ENCODE results near the gene WDR93.

DNA sequence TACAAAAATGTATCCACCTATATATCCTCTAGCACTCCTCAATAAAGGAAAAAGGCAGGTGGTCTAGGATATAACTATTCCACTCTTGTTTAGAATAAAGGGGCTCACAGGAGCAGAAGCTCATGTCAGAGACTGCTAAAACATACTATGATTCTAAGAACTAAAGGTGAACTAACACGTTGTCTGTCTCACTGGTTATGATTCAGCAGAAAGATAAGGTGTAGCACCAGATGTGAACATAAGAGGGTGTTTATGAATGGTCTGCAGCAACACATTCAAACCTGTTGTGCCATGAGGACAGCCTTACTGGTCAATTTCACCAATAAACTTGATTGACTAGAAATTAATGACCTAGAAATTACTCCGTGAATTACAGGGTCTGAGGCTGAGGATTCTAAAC, 4.6 kb upstream of the WDR93 start:
- TF ChIP-seq, protein P1, sequence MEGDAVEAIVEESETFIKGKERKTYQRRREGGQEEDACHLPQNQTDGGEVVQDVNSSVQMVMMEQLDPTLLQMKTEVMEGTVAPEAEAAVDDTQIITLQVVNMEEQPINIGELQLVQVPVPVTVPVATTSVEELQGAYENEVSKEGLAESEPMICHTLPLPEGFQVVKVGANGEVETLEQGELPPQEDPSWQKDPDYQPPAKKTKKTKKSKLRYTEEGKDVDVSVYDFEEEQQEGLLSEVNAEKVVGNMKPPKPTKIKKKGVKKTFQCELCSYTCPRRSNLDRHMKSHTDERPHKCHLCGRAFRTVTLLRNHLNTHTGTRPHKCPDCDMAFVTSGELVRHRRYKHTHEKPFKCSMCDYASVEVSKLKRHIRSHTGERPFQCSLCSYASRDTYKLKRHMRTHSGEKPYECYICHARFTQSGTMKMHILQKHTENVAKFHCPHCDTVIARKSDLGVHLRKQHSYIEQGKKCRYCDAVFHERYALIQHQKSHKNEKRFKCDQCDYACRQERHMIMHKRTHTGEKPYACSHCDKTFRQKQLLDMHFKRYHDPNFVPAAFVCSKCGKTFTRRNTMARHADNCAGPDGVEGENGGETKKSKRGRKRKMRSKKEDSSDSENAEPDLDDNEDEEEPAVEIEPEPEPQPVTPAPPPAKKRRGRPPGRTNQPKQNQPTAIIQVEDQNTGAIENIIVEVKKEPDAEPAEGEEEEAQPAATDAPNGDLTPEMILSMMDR (IDR thresholded peaks at IDR 0.05), result no peak
- TF ChIP-seq POLR2A (IDR thresholded peaks at IDR 0.05), result no peak
